Fibroblast of skin of right quadriceps (primary cell): ENCODE measurements around the gene SOX10.
"Not testable (repeated sequence)": the region's sequence is repeated elsewhere in the genome, so short reads cannot be mapped to it uniquely, and the experiment has no call there.

ENCODE experiments used
- DNase-seq: peaks from one replicate; pipeline ENCODE4 v3.0.0-alpha.2; 2013

Gene SOX10

GRCh38 chr22:37985751-37986281, 1.5 kb upstream of the SOX10 start:
- DNase-seq: no peak

- no peak for DNase-seq
These were observed 763 bp upstream of the SOX10 start for GRCh38 chr22:37985050-37985585.

- DNase-seq: no peak
These were observed 1.2 kb downstream of the SOX10 start for GRCh38 chr22:37982938-37983859.

- DNase-seq: no peak
These were observed 2.1 kb downstream of the SOX10 start for GRCh38 chr22:37982151-37982785.

- DNase-seq: no peak
These were observed 2.9 kb downstream of the SOX10 start for GRCh38 chr22:37981282-37982011.

GRCh38 chr22:37979782-37980181, 4.6 kb downstream of the SOX10 start:
- DNase-seq: no peak

GRCh38 chr22:37976547-37976946, 7.8 kb downstream of the SOX10 start:
- DNase-seq: no peak

- DNase-seq: not testable (repeated sequence)
These were observed 8.3 kb downstream of the SOX10 start for GRCh38 chr22:37976022-37976421.

GRCh38 chr22:37975153-37975552, 9.2 kb downstream of the SOX10 start:
- DNase-seq: no peak

- no peak for DNase-seq
These were observed 10.8 kb downstream of the SOX10 start for GRCh38 chr22:37973271-37974170.

- DNase-seq: no peak
These were observed 11.8 kb downstream of the SOX10 start for GRCh38 chr22:37972527-37972926.

- no peak for DNase-seq
These were observed 12.6 kb downstream of the SOX10 start for GRCh38 chr22:37971475-37972434.

- no peak for DNase-seq
These were observed 13.5 kb downstream of the SOX10 start for GRCh38 chr22:37970864-37971263.

GRCh38 chr22:37968452-37969251, 15.7 kb downstream of the SOX10 start:
- DNase-seq: no peak

- DNase-seq: no peak
These were observed 16.5 kb downstream of the SOX10 start for GRCh38 chr22:37967637-37968451.

GRCh38 chr22:37967147-37967546, 17.2 kb downstream of the SOX10 start:
- no peak for DNase-seq

- DNase-seq: peak; percentile 9
These were observed 18.3 kb downstream of the SOX10 start for GRCh38 chr22:37965940-37966664.

GRCh38 chr22:37961062-37961461, 23.3 kb downstream of the SOX10 start:
- DNase-seq: no peak
